GM12878 (cell line): ENCODE results near the gene RSPH1. TPM values are rescaled to one million over a fixed set of nuclear protein-coding genes. Genes with fewer than 3 reads are reported as not detected.

ENCODE experiments used
- ATAC-seq: fragments of 200-7000 bp; cut with Tn5 transposase; 3 replicates; pipeline ENCODE4 v1.9.1; 2020; ENCODE audit warnings: mild to moderate bottlenecking, moderate library complexity
- BruUV-seq: library from RNA; stranded (reverse); fragments of 400-500 nt; replicated peaks from 2 replicates; lab custom pipeline; 2021; lab: Mats Ljungman, UMichigan
- CTCF ChIA-PET: fragments of 300-600 bp; sonication (Branson Sonifier 250); formaldehyde crosslinking; extraction: SDS; loops from one replicate; lab custom pipeline; 2021; ENCODE audit warnings: inconsistent platforms; lab: Yijun Ruan, JAX
- POLR2A ChIA-PET: fragments of 350-600 bp; formaldehyde crosslinking; extraction: SDS; loops from one replicate; lab custom pipeline; 2021; ENCODE audit warnings: inconsistent platforms; lab: Charles Lee
- RAD21 ChIA-PET: fragments of 300-600 bp; sonication (Branson Sonifier 250); formaldehyde crosslinking; loops from one replicate; lab custom pipeline; 2023; ENCODE audit warnings: antibody characterized with exemption; ENCODE audit not compliant: unreplicated experiment; lab: Charles Lee
- SMC1A ChIA-PET: fragments of 300-600 bp; sonication (Branson Sonifier 250); formaldehyde crosslinking; loops from one replicate; lab custom pipeline; 2023; ENCODE audit not compliant: unreplicated experiment, uncharacterized antibody; lab: Charles Lee
- DNase-seq: peaks from one replicate; pipeline ENCODE4 v3.0.0-alpha.2; 2011; ENCODE audit warnings: low read depth, low spot score
- FAIRE-seq: peaks from 3 replicates; lab custom pipeline; 2011; peaks lifted over from hg19 to GRCh38; lab: Jason Lieb, UNC
- H2AFZ ChIP-seq: 2 replicates; pipeline ENCODE4 v1.6.0; 2011; ENCODE audit warnings: low read depth, low read length, control low read depth; ENCODE audit not compliant: control insufficient read depth
- H3K27ac ChIP-seq: 2 replicates; pipeline ENCODE4 v1.5.1; 2011; ENCODE audit warnings: control low read depth; ENCODE audit not compliant: control insufficient read depth, insufficient read depth
- H3K27me3 ChIP-seq, 2 experiments: replicated peaks in 1 of 2; 2 replicates each; pipeline versions ENCODE4 v1.6.0 to v1.6.1; 2011; ENCODE audit warnings: low read length in 1 of 2; ENCODE audit not compliant: control insufficient read depth in 2 of 2, insufficient read depth in 2 of 2
- H3K36me3 ChIP-seq, 2 experiments: 2 replicates each; pipeline ENCODE4 v1.5.1; 2011; ENCODE audit warnings: low read length in 1 of 2; ENCODE audit not compliant: control insufficient read depth in 2 of 2, insufficient read depth in 2 of 2
- H3K4me1 ChIP-seq: 2 replicates; pipeline ENCODE4 v1.6.1; 2011; ENCODE audit warnings: mild to moderate bottlenecking, low read length, moderate library complexity, mixed read lengths; ENCODE audit not compliant: control insufficient read depth, insufficient read depth
- H3K4me2 ChIP-seq: 2 replicates; pipeline ENCODE4 v1.6.0; 2011; ENCODE audit warnings: control low read depth; ENCODE audit not compliant: control insufficient read depth, insufficient read depth
- H3K4me3 ChIP-seq: fragments of 200-600 bp; sonication (generic); 2 replicates; pipeline ENCODE4 v1.5.1; 2016
- H3K79me2 ChIP-seq: 2 replicates; pipeline ENCODE4 v1.6.0; 2011; ENCODE audit warnings: low read length; ENCODE audit not compliant: control insufficient read depth, insufficient read depth
- H3K9ac ChIP-seq: 2 replicates; pipeline ENCODE4 v1.8.0; 2011; ENCODE audit warnings: low read length, control low read depth, mixed read lengths; ENCODE audit not compliant: control insufficient read depth, insufficient read depth
- H3K9me3 ChIP-seq: replicated peaks from 3 replicates; pipeline ENCODE4 v1.5.1; 2011; ENCODE audit warnings: mild to moderate bottlenecking, low read length; ENCODE audit not compliant: control insufficient read depth, insufficient read depth
- H4K20me1 ChIP-seq: 2 replicates; pipeline ENCODE4 v1.6.0; 2011; ENCODE audit not compliant: control insufficient read depth, insufficient read depth
- ATF7 ChIP-seq: fragments of 450-650 bp; IDR thresholded peaks from 2 replicates; pipeline ENCODE4 v1.6.1; 2016; ENCODE audit warnings: low read depth, mild to moderate bottlenecking
- CEBPB ChIP-seq, 2 experiments: fragments of 150-350 bp in 1 of 2; IDR thresholded peaks; 2 replicates each; pipeline ENCODE4 v1.6.1; 2012 to 2014; ENCODE audit warnings: low read depth in 2 of 2, low read length in 2 of 2, borderline replicate concordance in 1 of 2, inconsistent platforms in 1 of 2
- CREM ChIP-seq: IDR thresholded peaks from 2 replicates; pipeline ENCODE4 v1.6.1; 2014; ENCODE audit warnings: antibody characterized with exemption, low read depth
- DPF2 ChIP-seq: fragments of 450-650 bp; IDR thresholded peaks from 2 replicates; pipeline ENCODE4 v1.6.1; 2017; ENCODE audit warnings: mild to moderate bottlenecking
- MTA2 ChIP-seq: fragments of 450-650 bp; IDR thresholded peaks from 2 replicates; pipeline ENCODE4 v1.6.1; 2016; ENCODE audit warnings: low read depth, mild to moderate bottlenecking, moderate library complexity
- SKIL ChIP-seq: fragments of 450-650 bp; IDR thresholded peaks from 2 replicates; pipeline ENCODE4 v1.6.1; 2017; ENCODE audit warnings: mild to moderate bottlenecking, low read depth, inconsistent platforms; ENCODE audit not compliant: poor library complexity, severe bottlenecking
- TCF12 ChIP-seq: IDR thresholded peaks from 2 replicates; pipeline ENCODE4 v1.6.1; 2011; ENCODE audit warnings: low read depth, mild to moderate bottlenecking, low read length
- WGBS: methylation state at CpG from one replicate; pipeline ENCODE4 v1.1.6; 2016; ENCODE audit warnings: low lambda C conversion rate; ENCODE audit not compliant: insufficient replicate concordance, insufficient coverage; ENCODE audit errors: missing lambda C conversion rate; 5-methylcytosine and 5-hydroxymethylcytosine counted together
- in situ Hi-C: fragments of 300-500 bp; cut with MboI; formaldehyde crosslinking; loops from 9 replicates; pipeline ENCODE4 v1.14.3; 2018; ENCODE audit warnings: mixed read lengths
- intact Hi-C: fragments of 100-400 bp; cut with micrococcal nuclease; formaldehyde crosslinking; loops from one replicate; pipeline ENCODE4 v1.14.2; 2022; ENCODE audit not compliant: unreplicated experiment
- polyA plus RNA-seq, 11 experiments: library from polyadenylated mRNA; depleted of rRNA in 4 of 11; unstranded in 6 of 11; stranded (reverse) in 5 of 11; fragments of >200 nt; fragmentation: Nextera tagmentation in 4 of 11; fragmentation: Illumina TruSeq in 1 of 11; extraction: Ambion mirVana in 4 of 11; extraction: Trizol in 1 of 11; gene quantifications; 1 replicate in 1 of 11; 2 replicates in 10 of 11; pipeline versions ENCODE4 v1.2.1 to v1.2.3, GENCODE V29; 2011 to 2016; ENCODE audit warnings: inconsistent platforms in 2 of 11, missing spikeins in 2 of 11, low read depth in 1 of 11
- total RNA-seq, 4 experiments: library from RNA; depleted of rRNA in 3 of 4; stranded (reverse); fragments of >200 nt in 3 of 4; fragmentation: Illumina TruSeq in 1 of 4; extraction: Trizol in 1 of 4; gene quantifications; 2 replicates each; pipeline versions ENCODE4 v1.2.1 to v1.2.3, GENCODE V29; 2013 to 2021

RSPH1 gene
- total and polyA plus RNA-seq, 10 of the 15 experiments (the other 5 are each of a cell fraction or from before 2014, with no cell fraction given) = 0.11 to 1.4 (median 0.38) TPM

- in situ Hi-C loops = no loop called here
- Histone ChIP-seq H3K79me2 (no peaks in the 10 kb centered on the region), H2AFZ (no peak overlapping the region), H3K27ac (peak overlapping the region; percentile 59; the same call in 1 of the 2 replicates), H3K4me1 (peaks cover 76% of the 10 kb centered on the region), H3K4me2 (peak overlapping the region; percentile 73), H3K27me3 (no peaks in the 10 kb centered on the region), H3K4me3 (peak overlapping the region; percentile 31), H4K20me1 (no peaks in the 10 kb centered on the region), H3K9me3 (no peaks in the 10 kb centered on the region), H3K36me3 (no peaks in the 10 kb centered on the region), H3K9ac (no peak overlapping the region)
- BruUV-seq = no TSS peak
- ChIA-PET SMC1A (interaction anchor here (0.8 to 12.0 kb wide), 8 partner anchors 10 to 69 kb away, joined by 3 to 268 read pairs (median 7); no protein-coding TSS in a partner anchor), RAD21 (interaction anchor here (0.9 to 7.2 kb wide), 5 partner anchors 9 to 70 kb away, joined by 3 to 146 read pairs (median 4); no protein-coding TSS in a partner anchor), POLR2A (interaction anchor here (1.8 kb wide), 1 partner anchor 70 kb away, joined by 8 read pairs; no protein-coding TSS in a partner anchor), CTCF (interaction anchor here (1.2 to 7.8 kb wide), 4 partner anchors 10 to 70 kb away, joined by 3 to 168 read pairs (median 16); no protein-coding TSS in a partner anchor)
- ATAC-seq (no peak; the same call in 2 of the 3 replicates), FAIRE-seq (no peak), DNase-seq (no peak)
- intact Hi-C loops = loop anchor here (10.0 kb wide), 1 partner anchor 231 kb away; no protein-coding TSS in a partner anchor
- WGBS = 14% methylated on average over 3 of the region's 3 CpGs
- TF ChIP-seq TCF12 (no peak), MTA2 (0 out of 2 replicates have a peak, but pooled peaks have one; percentile 36), SKIL (peak; percentile 94), ATF7 (0 out of 2 replicates have a peak, but pooled peaks have one; percentile 31), CEBPB (IDR thresholded peaks at IDR 0.05; ENCODE audit: borderline replicate concordance in 1 of 2, low read depth in 2 of 2, low read length in 2 of 2) (no peak), DPF2 (0 out of 2 replicates have a peak, but pooled peaks have one; percentile 23), CREM (peak; percentile 78; the same call in 1 of the 2 replicates)
Observed at GRCh38 chr21:42465803-42466127, 30.3 kb downstream of the RSPH1 start.
